8988T (cell line): ENCODE measurements around the gene LAMA2.

Experiments used
- DNase-seq: peaks from one replicate; pipeline ENCODE4 v3.0.0; 2011

The LAMA2 gene

GRCh38 chr6:129476248-129476564 is 593.3 kb downstream of the LAMA2 start:
- no peak for DNase-seq

- DNase-seq, result no peak
These were observed 593.9 kb downstream of the LAMA2 start for GRCh38 chr6:129476810-129477209.

DNA sequence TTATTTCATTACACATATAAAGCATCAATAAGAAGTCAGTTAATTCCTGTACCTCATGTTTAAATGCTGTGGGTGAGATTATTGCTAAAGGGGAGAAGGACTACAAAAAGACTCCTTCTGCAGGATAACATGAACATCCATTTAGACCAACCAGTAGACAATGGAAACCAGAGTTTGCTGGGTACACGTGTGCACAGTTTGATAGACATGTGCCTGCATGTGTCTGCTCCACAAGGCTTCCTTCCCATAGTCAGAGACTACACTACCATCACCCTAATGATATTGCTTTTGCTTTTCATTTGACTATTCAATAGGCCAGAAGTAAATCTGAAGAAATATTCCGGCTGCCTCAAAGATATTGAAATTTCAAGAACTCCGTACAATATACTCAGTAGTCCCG is 595.4 kb downstream of the LAMA2 start:
- DNase-seq, result no peak

DNA sequence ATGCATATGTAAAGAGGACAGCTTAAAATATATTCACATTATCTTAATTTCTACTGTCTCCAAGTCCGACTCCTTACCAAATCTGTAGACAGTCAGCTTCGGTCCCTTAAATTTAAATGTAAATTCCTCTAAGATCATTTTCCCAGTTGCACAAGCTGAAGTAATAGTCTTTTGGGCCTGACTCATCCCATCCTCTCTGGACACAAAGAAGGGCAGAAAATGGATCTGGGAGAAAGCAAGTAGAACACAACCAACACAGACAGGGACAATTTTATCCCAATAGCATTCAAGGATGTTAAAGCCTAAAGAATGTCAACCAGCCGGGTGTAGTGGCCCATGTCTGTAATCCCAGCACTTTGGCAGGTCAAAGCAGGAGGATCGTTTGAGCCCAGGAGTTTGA is 598.8 kb downstream of the LAMA2 start:
- no peak for DNase-seq

- no peak for DNase-seq
These were observed 602.8 kb downstream of the LAMA2 start for GRCh38 chr6:129485746-129486145.

DNA sequence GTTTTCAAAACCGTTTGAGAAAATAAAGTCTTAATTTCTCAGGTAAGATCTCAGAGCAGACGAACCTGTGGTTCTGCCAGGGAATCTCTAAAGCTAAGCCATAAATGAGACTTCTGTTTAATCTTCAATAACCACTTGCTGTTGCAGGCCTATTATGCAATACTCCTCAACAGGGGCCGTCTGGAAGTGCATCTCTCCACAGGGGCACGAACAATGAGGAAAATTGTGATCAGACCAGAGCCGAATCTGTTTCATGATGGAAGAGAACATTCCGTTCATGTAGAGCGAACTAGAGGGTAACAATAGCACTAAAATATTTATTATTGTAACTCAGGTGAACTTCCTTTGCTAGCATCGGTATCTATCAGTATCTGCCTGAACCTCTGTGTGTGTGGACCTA is 603.4 kb downstream of the LAMA2 start:
- no peak for DNase-seq

DNA sequence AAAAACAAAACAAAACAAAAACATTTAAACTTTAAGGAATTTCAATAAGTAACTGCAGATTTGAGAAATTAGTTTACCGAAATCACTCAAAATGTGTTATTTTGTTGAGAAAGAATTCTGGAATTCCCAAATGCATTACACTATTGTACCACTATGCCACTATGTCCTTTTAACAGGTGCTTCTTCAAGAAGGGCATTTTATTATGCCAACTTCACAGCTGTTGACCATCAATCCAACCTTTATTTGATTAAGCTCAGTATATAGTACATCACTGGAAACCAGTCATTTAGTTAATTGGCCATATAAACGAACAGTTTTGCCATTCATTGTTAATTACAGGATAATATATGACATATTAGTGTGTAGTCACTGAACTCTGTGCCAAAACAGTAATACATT is 605.4 kb downstream of the LAMA2 start:
- DNase-seq, result no peak

DNA sequence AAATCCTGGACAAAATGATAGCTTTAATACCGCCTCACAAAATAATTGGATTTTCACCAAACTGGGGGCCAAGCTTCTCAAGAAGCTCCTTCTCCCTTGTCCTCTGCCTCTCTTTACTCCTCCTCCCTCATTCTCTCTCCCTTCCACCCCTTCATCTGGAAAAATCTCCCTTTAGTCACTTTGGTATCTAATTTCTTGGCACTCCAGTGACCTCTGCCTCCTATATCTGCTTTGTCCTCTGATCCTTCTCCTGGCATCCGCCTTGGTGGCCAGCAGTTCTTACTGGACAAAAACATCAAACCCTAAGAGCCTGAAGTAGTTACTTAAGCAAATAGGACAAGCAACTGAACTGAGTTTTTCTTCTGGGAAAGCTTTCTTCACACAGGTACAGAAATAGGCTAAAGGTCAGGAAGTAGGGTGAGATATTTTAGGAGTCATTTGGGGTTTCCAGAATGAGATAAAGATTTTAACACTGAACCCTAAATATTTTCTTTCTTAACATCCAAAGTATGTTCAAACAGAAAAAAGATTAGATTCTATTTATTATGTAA is 606.4 kb downstream of the LAMA2 start:
- DNase-seq, result no peak

DNA sequence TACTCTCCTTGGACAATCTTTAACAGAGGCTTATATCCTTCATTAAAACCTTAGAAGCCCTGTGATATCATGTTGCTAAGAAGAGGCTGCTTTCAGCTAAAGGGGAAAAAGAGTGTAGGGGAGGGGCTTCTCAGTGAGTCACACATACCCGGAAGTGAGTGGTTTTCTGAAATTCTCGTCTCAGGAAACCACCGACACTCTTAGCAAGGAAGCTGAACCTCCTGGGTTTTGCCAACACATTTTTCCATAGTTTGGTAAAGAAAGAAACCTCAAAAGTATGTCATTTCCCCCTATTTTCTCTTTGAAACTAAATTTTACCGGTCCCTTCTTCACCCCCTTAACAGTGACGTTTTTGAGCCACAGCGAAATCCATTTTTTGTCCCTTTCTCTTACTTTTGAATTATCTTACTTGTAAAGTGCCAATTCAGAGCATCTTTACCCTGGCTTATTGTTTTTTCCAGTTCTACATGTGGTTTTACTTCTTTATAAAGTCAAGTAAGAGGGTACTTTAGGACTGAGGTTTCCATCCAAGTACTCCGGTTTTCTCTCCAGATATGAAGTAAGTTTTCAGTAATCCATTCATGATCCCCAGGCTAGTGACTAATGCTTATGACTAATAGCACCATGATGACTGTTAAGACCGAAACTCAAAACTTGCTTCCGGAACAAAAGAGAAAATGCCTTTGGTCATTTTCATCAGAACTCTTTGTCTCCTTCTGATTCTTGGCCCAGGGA is 607.8 kb downstream of the LAMA2 start:
- no peak for DNase-seq

- no peak for DNase-seq
These were observed 608.5 kb downstream of the LAMA2 start for GRCh38 chr6:129491436-129491835.

GRCh38 chr6:129492260-129492659 is 609.3 kb downstream of the LAMA2 start:
- no peak for DNase-seq

GRCh38 chr6:129493354-129493902 is 610.5 kb downstream of the LAMA2 start:
- DNase-seq, result no peak

- DNase-seq, result no peak
These were observed 611.2 kb downstream of the LAMA2 start for GRCh38 chr6:129494099-129494498.

GRCh38 chr6:129494586-129494985 is 611.6 kb downstream of the LAMA2 start:
- no peak for DNase-seq

DNA sequence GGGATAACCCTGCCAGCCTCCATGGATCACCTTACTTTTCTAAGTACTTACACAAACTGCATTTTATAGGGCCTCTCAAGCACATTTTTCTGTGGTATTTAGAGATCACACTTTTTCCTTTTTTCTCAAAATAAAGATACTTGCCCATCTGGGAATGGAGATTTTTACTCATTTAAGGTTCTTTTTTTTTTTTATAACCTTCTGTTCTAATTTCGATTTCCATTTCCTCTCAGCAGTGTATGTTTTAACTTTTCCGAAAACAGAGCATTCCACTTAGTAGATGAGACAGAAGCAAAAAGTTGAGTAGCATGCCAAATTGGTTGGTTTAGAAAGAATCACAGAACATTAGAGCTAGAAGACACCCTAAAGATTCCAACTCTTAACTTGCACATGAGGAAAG is 612.7 kb downstream of the LAMA2 start:
- no peak for DNase-seq

GRCh38 chr6:129497481-129498441 is 614.8 kb downstream of the LAMA2 start:
- no peak for DNase-seq

- no peak for DNase-seq
These were observed 615.6 kb downstream of the LAMA2 start for GRCh38 chr6:129498541-129498940.

DNA sequence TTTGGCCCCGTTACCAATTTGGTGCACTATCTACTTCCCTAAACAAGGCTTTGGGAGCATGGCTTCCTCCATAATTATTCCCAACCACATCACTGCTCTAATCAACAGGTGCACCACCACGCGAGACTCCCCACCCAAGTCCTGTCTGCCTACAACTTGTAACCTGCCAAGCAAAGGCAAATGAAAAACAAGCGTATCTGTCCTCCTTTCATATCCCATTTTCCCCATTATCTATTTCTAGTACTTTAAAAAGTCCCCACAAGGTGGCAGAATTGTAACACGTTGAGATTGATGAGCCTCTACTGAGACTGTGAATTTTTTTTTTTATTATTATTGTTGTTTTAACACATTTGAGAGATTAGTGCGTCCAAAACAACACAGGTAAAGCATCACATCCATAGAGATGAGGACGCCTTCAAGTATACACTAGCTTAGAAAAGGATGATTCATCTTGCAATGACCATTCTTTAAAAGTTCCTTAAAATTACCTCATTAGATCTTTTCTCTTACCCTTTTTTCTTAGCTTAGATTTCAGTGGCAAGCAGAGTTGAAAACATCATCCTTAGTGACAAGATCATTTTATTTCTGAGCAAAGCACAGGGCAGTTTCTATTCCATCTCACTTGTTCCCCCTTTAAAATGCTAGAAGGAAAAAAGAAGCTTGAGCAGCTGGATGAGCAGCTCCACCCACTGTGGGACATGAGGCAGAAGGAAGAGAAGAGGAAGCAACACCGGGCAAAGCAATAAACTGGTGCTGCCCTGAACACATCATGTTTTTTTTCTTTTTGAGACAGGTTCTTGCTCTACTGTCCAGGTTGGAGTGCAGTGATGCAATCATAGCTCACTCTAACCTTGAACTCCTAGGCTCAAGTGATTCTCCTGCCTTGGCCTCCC is 616.3 kb downstream of the LAMA2 start:
- no peak for DNase-seq

DNA sequence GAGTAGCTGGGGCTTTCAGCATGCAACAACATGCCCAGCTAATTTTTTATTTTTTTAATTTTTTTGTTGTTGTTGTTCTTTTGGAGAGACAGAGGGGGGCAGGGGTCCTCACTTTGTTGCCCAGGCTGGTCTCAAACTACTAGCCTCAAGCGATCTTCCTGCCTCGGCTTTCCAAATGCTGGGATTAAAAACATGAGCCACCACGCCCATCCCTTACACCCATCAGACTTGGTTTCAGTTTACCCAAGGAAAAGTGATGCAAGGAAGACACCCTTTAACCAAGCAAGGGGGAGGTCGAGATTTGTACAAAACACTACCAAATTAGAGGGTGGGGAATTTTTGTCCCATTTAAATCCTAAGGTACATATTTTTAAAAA is 616.9 kb downstream of the LAMA2 start:
- no peak for DNase-seq

- DNase-seq, result no peak
These were observed 618.2 kb downstream of the LAMA2 start for GRCh38 chr6:129500958-129501739.

GRCh38 chr6:129501740-129502660 is 619.1 kb downstream of the LAMA2 start:
- no peak for DNase-seq
